ENCODE measurements around the gene TMTC1.

DNA sequence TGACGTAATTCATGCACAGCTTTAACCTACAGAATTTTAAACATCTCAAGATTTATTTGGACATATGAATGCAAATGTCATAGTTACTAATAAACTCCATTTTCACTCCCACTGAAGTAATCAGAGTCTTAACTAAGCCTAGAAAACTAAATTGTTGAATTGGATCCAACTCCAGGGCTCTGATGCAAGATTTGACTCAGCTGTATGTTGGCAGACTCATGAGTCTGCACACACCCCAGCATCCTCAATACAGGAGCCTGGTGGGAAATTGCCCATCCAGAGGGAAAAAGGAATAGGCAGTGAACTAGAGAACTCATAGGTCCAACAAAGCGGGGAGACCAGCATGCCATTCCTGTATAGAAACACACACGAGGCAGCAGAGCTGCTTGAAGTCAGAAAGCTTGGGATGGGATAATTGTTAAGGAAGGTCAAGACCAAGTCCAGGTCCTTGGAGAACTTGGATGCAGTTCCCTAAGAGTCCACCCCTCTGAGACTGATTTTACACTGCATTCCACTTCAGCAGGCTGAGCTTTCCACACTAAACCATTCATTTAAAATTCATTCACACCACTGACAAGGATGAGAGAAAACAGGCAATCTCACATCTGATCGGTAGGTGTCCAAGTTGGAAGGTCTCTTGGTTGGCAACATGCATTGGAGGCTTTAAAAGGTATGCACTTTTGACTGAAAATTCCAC lies 14.4 kb downstream of the TMTC1 start:
- no peak for TF ChIP-seq POLR2AphosphoS5 (IDR thresholded peaks at IDR 0.05; ENCODE audit: low read depth, low read length)
- TF ChIP-seq TAF1 (IDR thresholded peaks at IDR 0.05; ENCODE audit: borderline replicate concordance, insufficient read depth, low read length) = no peak
- no peak for TF ChIP-seq SIN3A (IDR thresholded peaks at IDR 0.05; ENCODE audit: borderline replicate concordance, insufficient read depth, low read length)
